ENCODE measurements around the gene MFRP. TPM values are rescaled to one million over a fixed set of nuclear protein-coding genes. Genes with fewer than 3 reads are reported as not detected.

MFRP gene
- polyA plus RNA-seq, 2 of the 4 experiments (the other 2 are of a cell fraction), result not detected

GRCh38 chr11:119306373-119306890 is 40.1 kb downstream of the MFRP start:
- Histone ChIP-seq H3K9me3 (no peaks in the 10 kb centered on the region), H3K27ac (no peak overlapping the region), H3K4me3 (no peak overlapping the region), H3K4me2 (no peak overlapping the region), H3K4me1 (no peaks in the 10 kb centered on the region)
- TF ChIP-seq ATOH8 (CRISPR knock-in tag; IDR thresholded peaks at IDR 0.05; ENCODE audit: low read depth) (no peak), RNF2 (IDR thresholded peaks at IDR 0.05; ENCODE audit: borderline replicate concordance, low read depth) (no peak)
- 90% methylated on average over 3 of the region's 5 CpGs for WGBS (ENCODE audit: missing lambda C conversion rate)
- POLR2A ChIA-PET, result no interaction called here
- ATAC-seq, result no peak
- FAIRE-seq, result no peak
- CTCF ChIA-PET, result interaction anchor here (0.8 to 6.9 kb wide), 5 partner anchors 10 to 168 kb away, joined by 3 to 43 read pairs (median 3); no protein-coding TSS in a partner anchor
- no peak for DNase-seq (ENCODE audit: low read depth in 1 of 2, low spot score in 1 of 2)

GRCh38 chr11:119305556-119306372 is 40.7 kb downstream of the MFRP start:
- no peak for ATAC-seq
- no peak overlapping the region for H3K4me3 ChIP-seq
- TF ChIP-seq NFE2L2 (conservative IDR thresholded peaks at IDR 0.05; ENCODE audit: low read length) (no peak), HOXB13 (CRISPR knock-in tag; IDR thresholded peaks at IDR 0.05; ENCODE audit: low read depth) (no peak), TP53 (CRISPR knock-in tag; IDR thresholded peaks at IDR 0.05) (no peak), CBX2 (IDR thresholded peaks at IDR 0.05; ENCODE audit: borderline replicate concordance, low read depth) (no peak), E2F6 (IDR thresholded peaks at IDR 0.05; ENCODE audit: borderline replicate concordance, low read depth) (no peak), BHLHE40 (IDR thresholded peaks at IDR 0.05; ENCODE audit: low read depth, low read length) (no peak)
- no peak overlapping the region for H3K4me2 ChIP-seq
- no peak for FAIRE-seq
- H3K4me1 ChIP-seq, result no peaks in the 10 kb centered on the region
- ChIA-PET CTCF (interaction anchor here (1.2 to 6.9 kb wide), 3 partner anchors 17 to 22 kb away, joined by 3 to 43 read pairs (median 3); no protein-coding TSS in a partner anchor), POLR2A (no interaction called here)
- H3K27ac ChIP-seq, result no peak overlapping the region
- WGBS (ENCODE audit: missing lambda C conversion rate), result 91% methylated on average over 7 of the region's 7 CpGs
- no peaks in the 10 kb centered on the region for H3K9me3 ChIP-seq
- DNase-seq (ENCODE audit: low read depth in 1 of 2, low spot score in 1 of 2), result no peak

- H3K4me2 ChIP-seq, result no peak overlapping the region
- no peaks in the 10 kb centered on the region for H3K4me1 ChIP-seq
- 89% methylated on average over 5 of the region's 5 CpGs for WGBS (ENCODE audit: missing lambda C conversion rate)
- no peak overlapping the region for H3K4me3 ChIP-seq
- ATAC-seq, result no peak
- POLR2A ChIA-PET, result no interaction called here
- no peaks in the 10 kb centered on the region for H3K9me3 ChIP-seq
- FAIRE-seq, result no peak
- H3K27ac ChIP-seq, result no peak overlapping the region
- CTCF ChIA-PET, result interaction anchor here (1.0 to 6.9 kb wide), 3 partner anchors 12 to 53 kb away, joined by 4 to 43 read pairs (median 8); no protein-coding TSS in a partner anchor
- TF ChIP-seq EHMT2 (IDR thresholded peaks at IDR 0.05; ENCODE audit: low read depth), result no peak
- no peak for TF ChIP-seq CBX2 (IDR thresholded peaks at IDR 0.05; ENCODE audit: borderline replicate concordance, low read depth)
- no peak for TF ChIP-seq USF2 (IDR thresholded peaks at IDR 0.05)
- TF ChIP-seq HMGXB4 (CRISPR knock-in tag; IDR thresholded peaks at IDR 0.05; ENCODE audit: borderline replicate concordance), result no peak
- no peak for TF ChIP-seq MAX (IDR thresholded peaks at IDR 0.05)
- no peak for DNase-seq (ENCODE audit: low read depth in 1 of 2, low spot score in 1 of 2)
Observed at GRCh38 chr11:119303227-119303718, 43.2 kb downstream of the MFRP start.

Measured in A549 (cell line).